Testis (tissue), 3 donors: ENCODE results near the gene TBCA. TPM values are rescaled to one million over a fixed set of nuclear protein-coding genes. Genes with fewer than 3 reads are reported as not detected.
"Not testable (repeated sequence)": the region's sequence is repeated elsewhere in the genome, so short reads cannot be mapped to it uniquely, and the experiment has no call there.

Experiments
- DNase-seq: peaks from one replicate; pipeline ENCODE4 v3.0.0-alpha.2; 2019
- H3K27ac ChIP-seq, 2 donors: fragments of 200-600 bp; sonication (generic); one replicate each; pipeline ENCODE4 v1.5.1; 2019
- H3K27me3 ChIP-seq: fragments of 200-600 bp; sonication (generic); one replicate; pipeline ENCODE4 v1.5.1; 2019
- H3K36me3 ChIP-seq: fragments of 200-600 bp; sonication (generic); one replicate; pipeline ENCODE4 v1.5.1; 2017; ENCODE audit warnings: low read depth; ENCODE audit errors: missing control alignments
- H3K4me1 ChIP-seq: fragments of 200-600 bp; sonication (generic); one replicate; pipeline ENCODE4 v1.5.1; 2019
- H3K4me3 ChIP-seq, 2 donors: fragments of 200-600 bp; sonication (generic); one replicate each; pipeline ENCODE4 v1.5.1; 2017 to 2019
- H3K9me3 ChIP-seq: fragments of 200-600 bp; sonication (generic); one replicate; pipeline ENCODE4 v1.5.1; 2017
- CTCF ChIP-seq, 3 experiments: fragments of 450-650 bp in 2 of 3; fragments of 200-600 bp in 1 of 3; sonication (generic) in 1 of 3; IDR thresholded peaks; one replicate each; pipeline ENCODE4 v1.5.1; 2016 to 2019; ENCODE audit warnings: antibody characterized with exemption in 3 of 3, mild to moderate bottlenecking in 2 of 3, moderate library complexity in 1 of 3
- POLR2A ChIP-seq: fragments of 450-650 bp; IDR thresholded peaks from one replicate; pipeline ENCODE4 v1.6.1; 2017; ENCODE audit warnings: antibody characterized with exemption, mild to moderate bottlenecking, moderate library complexity
- WGBS, 2 donors: methylation state at CpG; one replicate each; pipeline ENCODE4 v1.1.5; 2018; 5-methylcytosine and 5-hydroxymethylcytosine counted together
- intact Hi-C: fragments of 100-400 bp; cut with DNase I; formaldehyde crosslinking; loops from one replicate; pipeline ENCODE4 v1.15.1; 2023; ENCODE audit warnings: low total_unique reads
- polyA plus RNA-seq: library from polyadenylated mRNA; stranded (reverse); fragments of 350-450 nt; fragmentation: Illumina TruSeq; extraction: RNeasy Lipid Tissue Mini Kit (QIAGEN cat#74804); gene quantifications from one replicate; pipeline ENCODE4 v1.2.3, GENCODE V29; 2014; ENCODE audit warnings: low read depth, low replicate concordance; ENCODE audit not compliant: insufficient read depth
- total RNA-seq, 2 donors: library from RNA; depleted of rRNA; stranded (reverse); fragments of >200 nt; gene quantifications; one replicate each; pipeline ENCODE4 v1.2.3, GENCODE V29; 2016

Gene TBCA
- total and polyA plus RNA-seq, 3 donors from 2014 or later: 116 to 187 (median 123) TPM

- DNase-seq: no peak
- no peaks in the 10 kb centered on the region for H3K36me3 ChIP-seq
- no peak overlapping the region for H3K27ac ChIP-seq
- no peak overlapping the region for H3K4me3 ChIP-seq
- intact Hi-C loops: no loop called here
- peaks cover 6% of the 10 kb centered on the region for H3K4me1 ChIP-seq
- H3K9me3 ChIP-seq: no peaks in the 10 kb centered on the region
- WGBS, 2 donors: 81 to 83% methylated on average over 10 of the region's 10 CpGs
- no peak for TF ChIP-seq CTCF (IDR thresholded peaks at IDR 0.05)
- no peak for TF ChIP-seq POLR2A
- H3K27me3 ChIP-seq: no peaks in the 10 kb centered on the region
These were observed 17.8 kb downstream of the TBCA start for GRCh38 chr5:77758141-77758938.

GRCh38 chr5:77751328-77752023 is 24.7 kb downstream of the TBCA start:
- H3K27me3 ChIP-seq: no peaks in the 10 kb centered on the region
- no peaks in the 10 kb centered on the region for H3K36me3 ChIP-seq
- no peak for DNase-seq
- no peak overlapping the region for H3K4me3 ChIP-seq
- intact Hi-C loops: no loop called here
- no peaks in the 10 kb centered on the region for H3K9me3 ChIP-seq
- no peak overlapping the region for H3K27ac ChIP-seq
- 90 to 91% methylated on average over 8 to 9 of the region's 9 CpGs for WGBS, 2 donors
- H3K4me1 ChIP-seq: peaks cover 5% of the 10 kb centered on the region
- TF ChIP-seq POLR2A: no peak
- TF ChIP-seq CTCF (IDR thresholded peaks at IDR 0.05): no peak

- H3K27me3 ChIP-seq, DNase-seq, H3K4me1 ChIP-seq, H3K36me3 ChIP-seq, H3K4me3 ChIP-seq, H3K9me3 ChIP-seq, H3K27ac ChIP-seq, intact Hi-C loops: not testable (repeated sequence)
- WGBS, 2 donors: 84 to 93% methylated on average over 6 of the region's 6 CpGs
These were observed 25.2 kb downstream of the TBCA start for GRCh38 chr5:77750928-77751327.

GRCh38 chr5:77748160-77748559 is 28.0 kb downstream of the TBCA start:
- H3K9me3 ChIP-seq: no peaks in the 10 kb centered on the region

More at GRCh38 chr5:77748160-77748559, 28.0 kb downstream of the TBCA start:
- no peak for DNase-seq
- WGBS, 2 donors: 37 to 49% methylated on average over 2 of the region's 2 CpGs
- H3K4me3 ChIP-seq: no peak overlapping the region
- no peak overlapping the region for H3K27ac ChIP-seq
- TF ChIP-seq CTCF (IDR thresholded peaks at IDR 0.05) (no peak), POLR2A (no peak)
- no peaks in the 10 kb centered on the region for H3K36me3 ChIP-seq
- intact Hi-C loops: no loop called here
- peaks cover 5% of the 10 kb centered on the region for H3K4me1 ChIP-seq
- H3K27me3 ChIP-seq: no peaks in the 10 kb centered on the region
